Fibroblast of lung (primary cell): ENCODE measurements around the gene FHIP2A. TPM values are rescaled to one million over a fixed set of nuclear protein-coding genes. Genes with fewer than 3 reads are reported as not detected.
"Not testable (repeated sequence)": the region's sequence is repeated elsewhere in the genome, so short reads cannot be mapped to it uniquely, and the experiment has no call there.

Source experiments
- DNase-seq, 2 donors: peaks; one replicate each; pipeline versions ENCODE4 v3.0.0 to v3.0.0-alpha.2; 2010; ENCODE audit warnings: low read depth in 2 of 2
- H2AFZ ChIP-seq: 2 replicates; pipeline ENCODE4 v1.5.1; 2012; ENCODE audit warnings: low read length, control low read depth, inconsistent platforms
- H3K27ac ChIP-seq: 2 replicates; pipeline ENCODE4 v1.5.1; 2011; ENCODE audit warnings: low read length, control low read depth; ENCODE audit not compliant: insufficient read depth
- H3K27me3 ChIP-seq: 2 replicates; pipeline ENCODE4 v1.5.1; 2011; ENCODE audit warnings: mild to moderate bottlenecking, low read length; ENCODE audit not compliant: control insufficient read depth, insufficient read depth
- H3K36me3 ChIP-seq: 2 replicates; pipeline ENCODE4 v1.5.1; 2011; ENCODE audit warnings: low read length; ENCODE audit not compliant: control insufficient read depth, insufficient read depth
- H3K4me1 ChIP-seq: 2 replicates; pipeline ENCODE4 v1.5.1; 2011; ENCODE audit warnings: low read length; ENCODE audit not compliant: control insufficient read depth, insufficient read depth; ENCODE audit errors: extremely low read depth
- H3K4me2 ChIP-seq: 2 replicates; pipeline ENCODE4 v1.5.1; 2011; ENCODE audit warnings: low read length, control low read depth; ENCODE audit not compliant: insufficient read depth; ENCODE audit errors: extremely low read depth
- H3K4me3 ChIP-seq, 4 experiments: fragments of 200-600 bp in 1 of 4; sonication (generic) in 1 of 4; replicated peaks in 1 of 4; 2 replicates each; pipeline ENCODE4 v1.5.1; 2011 to 2016; ENCODE audit warnings: low read length in 4 of 4, low read depth in 3 of 4, mild to moderate bottlenecking in 3 of 4, control low read depth in 2 of 4, inconsistent platforms in 1 of 4, mixed read lengths in 1 of 4; ENCODE audit not compliant: insufficient read depth in 1 of 4; ENCODE audit errors: control extremely low read depth in 1 of 4
- H3K79me2 ChIP-seq: 2 replicates; pipeline ENCODE4 v1.5.1; 2012; ENCODE audit warnings: mild to moderate bottlenecking, low read length, inconsistent platforms; ENCODE audit not compliant: control insufficient read depth, insufficient read depth
- H3K9ac ChIP-seq: 2 replicates; pipeline ENCODE4 v1.5.1; 2011; ENCODE audit warnings: mild to moderate bottlenecking, low read length, control low read depth; ENCODE audit not compliant: insufficient read depth
- H3K9me3 ChIP-seq: 2 replicates; pipeline ENCODE4 v1.5.1; 2012; ENCODE audit warnings: low read depth, low read length; ENCODE audit not compliant: control insufficient read depth, insufficient read depth
- H4K20me1 ChIP-seq: 2 replicates; pipeline ENCODE4 v1.5.1; 2011; ENCODE audit warnings: low read length; ENCODE audit not compliant: control insufficient read depth, insufficient read depth; ENCODE audit errors: extremely low read depth
- CTCF ChIP-seq, 2 donors: IDR thresholded peaks in 1 of 2; conservative IDR thresholded peaks in 1 of 2; 1 replicate in 1 of 2; 2 replicates in 1 of 2; pipeline ENCODE4 v1.5.1; 2011 to 2012; ENCODE audit warnings: low read length in 2 of 2, control low read depth in 1 of 2, inconsistent platforms in 1 of 2, low read depth in 1 of 2, mild to moderate bottlenecking in 1 of 2
- EZH2 ChIP-seq: IDR thresholded peaks from 2 replicates; pipeline ENCODE4 v1.5.1; 2012; ENCODE audit warnings: low read length, control low read depth, mild to moderate bottlenecking; ENCODE audit errors: missing control alignments
- polyA plus RNA-seq, 2 donors: library from polyadenylated mRNA; depleted of rRNA in 1 of 2; stranded (reverse) in 1 of 2; unstranded in 1 of 2; fragments of >200 nt; gene quantifications; 2 replicates each; pipeline ENCODE4 v1.2.1, GENCODE V29; 2011 to 2012; ENCODE audit warnings: missing spikeins in 1 of 2
- total RNA-seq: library from RNA; depleted of rRNA; stranded (reverse); fragments of >200 nt; gene quantifications from 2 replicates; pipeline ENCODE4 v1.2.1, GENCODE V29; 2014

Gene FHIP2A
- total and polyA plus RNA-seq, 2 donors (not counting 1 experiment from before 2014, with no cell fraction given): 26.1 to 26.6 TPM

- no peak for DNase-seq
- Histone ChIP-seq H4K20me1 (no peaks in the 10 kb centered on the region), H2AFZ (no peak overlapping the region), H3K4me2 (no peak overlapping the region), H3K79me2 (peaks cover 4% of the 10 kb centered on the region), H3K9ac (no peak overlapping the region), H3K27me3 (no peaks in the 10 kb centered on the region), H3K36me3 (peaks cover 3% of the 10 kb centered on the region), H3K27ac (no peak overlapping the region), H3K4me3 (no peak overlapping the region), H3K4me1 (peaks cover 16% of the 10 kb centered on the region), H3K9me3 (no peaks in the 10 kb centered on the region)
- TF ChIP-seq EZH2 (no peak), CTCF (conservative IDR thresholded peaks at IDR 0.05 in 1 of 2, IDR thresholded peaks at IDR 0.05 in 1 of 2; ENCODE audit: low read depth in 1 of 2, low read length in 2 of 2) (no peak)
Observed at GRCh38 chr10:114854906-114855305, 33.3 kb downstream of the FHIP2A start.

GRCh38 chr10:114855776-114856543, 34.4 kb downstream of the FHIP2A start:
- Histone ChIP-seq H4K20me1 (no peaks in the 10 kb centered on the region), H3K4me2 (peak overlapping the region; percentile 68), H3K79me2 (peaks cover 4% of the 10 kb centered on the region), H3K4me3 (no peak overlapping the region), H2AFZ (no peak overlapping the region), H3K4me1 (peaks cover 16% of the 10 kb centered on the region), H3K9me3 (no peaks in the 10 kb centered on the region), H3K36me3 (peaks cover 3% of the 10 kb centered on the region), H3K27me3 (no peaks in the 10 kb centered on the region), H3K27ac (peak overlapping the region; percentile 80), H3K9ac (no peak overlapping the region)
- no peak for TF ChIP-seq EZH2
- no peak for TF ChIP-seq CTCF (conservative IDR thresholded peaks at IDR 0.05 in 1 of 2, IDR thresholded peaks at IDR 0.05 in 1 of 2; ENCODE audit: low read depth in 1 of 2, low read length in 2 of 2)
- peak; percentile 20 to 68 for DNase-seq

GRCh38 chr10:114856544-114857287, 35.1 kb downstream of the FHIP2A start:
- Histone ChIP-seq H3K36me3 (peaks cover 6% of the 10 kb centered on the region), H3K79me2 (peaks cover 4% of the 10 kb centered on the region), H3K4me2 (peak overlapping the region; percentile 68), H3K4me1 (peaks cover 16% of the 10 kb centered on the region), H3K4me3 (no peak overlapping the region), H3K9me3 (no peaks in the 10 kb centered on the region), H3K27ac (peak overlapping the region; percentile 80), H3K27me3 (no peaks in the 10 kb centered on the region), H3K9ac (no peak overlapping the region), H2AFZ (no peak overlapping the region), H4K20me1 (no peaks in the 10 kb centered on the region)
- DNase-seq: peak; percentile 65 to 94
- TF ChIP-seq CTCF (conservative IDR thresholded peaks at IDR 0.05 in 1 of 2, IDR thresholded peaks at IDR 0.05 in 1 of 2; ENCODE audit: low read depth in 1 of 2, low read length in 2 of 2): no peak

- H2AFZ ChIP-seq, H3K9me3 ChIP-seq, H3K36me3 ChIP-seq, H3K4me3 ChIP-seq, H3K79me2 ChIP-seq, H3K27me3 ChIP-seq, H4K20me1 ChIP-seq, H3K9ac ChIP-seq, DNase-seq: not testable (repeated sequence)
- Histone ChIP-seq H3K27ac (peak overlapping the region; percentile 80), H3K4me2 (peak overlapping the region; percentile 68), H3K4me1 (peaks cover 16% of the 10 kb centered on the region)
Observed at GRCh38 chr10:114857288-114857565, 35.6 kb downstream of the FHIP2A start.
